ENCODE results near the gene RAD9A.
A peak's percentile ranks its signal among the peaks of the same experiment; 100 is the strongest.

RAD9A gene

DNA sequence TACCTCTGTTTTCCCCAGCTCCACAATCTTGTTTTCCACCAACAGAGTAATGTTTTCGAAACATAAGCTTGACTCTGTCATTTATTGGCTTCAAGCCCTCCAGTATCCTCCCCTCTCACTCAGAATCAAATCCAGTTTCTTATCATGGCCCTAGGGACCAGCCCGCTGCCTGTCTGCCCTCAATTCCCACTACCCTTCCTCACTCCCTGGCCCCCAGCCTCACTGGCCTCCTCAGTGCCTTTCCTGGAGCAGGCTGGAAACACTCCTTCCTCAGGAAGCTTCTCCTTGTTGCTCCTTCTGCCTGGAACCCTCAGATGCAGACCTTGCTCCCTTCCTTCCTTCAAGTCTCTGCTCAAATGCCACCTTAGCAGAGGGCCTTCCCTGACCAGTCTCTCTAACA is 42.3 kb upstream of the RAD9A start:
- TF ChIP-seq, protein P1, sequence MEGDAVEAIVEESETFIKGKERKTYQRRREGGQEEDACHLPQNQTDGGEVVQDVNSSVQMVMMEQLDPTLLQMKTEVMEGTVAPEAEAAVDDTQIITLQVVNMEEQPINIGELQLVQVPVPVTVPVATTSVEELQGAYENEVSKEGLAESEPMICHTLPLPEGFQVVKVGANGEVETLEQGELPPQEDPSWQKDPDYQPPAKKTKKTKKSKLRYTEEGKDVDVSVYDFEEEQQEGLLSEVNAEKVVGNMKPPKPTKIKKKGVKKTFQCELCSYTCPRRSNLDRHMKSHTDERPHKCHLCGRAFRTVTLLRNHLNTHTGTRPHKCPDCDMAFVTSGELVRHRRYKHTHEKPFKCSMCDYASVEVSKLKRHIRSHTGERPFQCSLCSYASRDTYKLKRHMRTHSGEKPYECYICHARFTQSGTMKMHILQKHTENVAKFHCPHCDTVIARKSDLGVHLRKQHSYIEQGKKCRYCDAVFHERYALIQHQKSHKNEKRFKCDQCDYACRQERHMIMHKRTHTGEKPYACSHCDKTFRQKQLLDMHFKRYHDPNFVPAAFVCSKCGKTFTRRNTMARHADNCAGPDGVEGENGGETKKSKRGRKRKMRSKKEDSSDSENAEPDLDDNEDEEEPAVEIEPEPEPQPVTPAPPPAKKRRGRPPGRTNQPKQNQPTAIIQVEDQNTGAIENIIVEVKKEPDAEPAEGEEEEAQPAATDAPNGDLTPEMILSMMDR (IDR thresholded peaks at IDR 0.05; ENCODE audit: low read length, missing control alignments), result no peak
- H3K4me3 ChIP-seq (replicated peaks; ENCODE audit: low read depth, low read length), result no peak overlapping the region
- no peak for DNase-seq (ENCODE audit: low read depth)

DNA sequence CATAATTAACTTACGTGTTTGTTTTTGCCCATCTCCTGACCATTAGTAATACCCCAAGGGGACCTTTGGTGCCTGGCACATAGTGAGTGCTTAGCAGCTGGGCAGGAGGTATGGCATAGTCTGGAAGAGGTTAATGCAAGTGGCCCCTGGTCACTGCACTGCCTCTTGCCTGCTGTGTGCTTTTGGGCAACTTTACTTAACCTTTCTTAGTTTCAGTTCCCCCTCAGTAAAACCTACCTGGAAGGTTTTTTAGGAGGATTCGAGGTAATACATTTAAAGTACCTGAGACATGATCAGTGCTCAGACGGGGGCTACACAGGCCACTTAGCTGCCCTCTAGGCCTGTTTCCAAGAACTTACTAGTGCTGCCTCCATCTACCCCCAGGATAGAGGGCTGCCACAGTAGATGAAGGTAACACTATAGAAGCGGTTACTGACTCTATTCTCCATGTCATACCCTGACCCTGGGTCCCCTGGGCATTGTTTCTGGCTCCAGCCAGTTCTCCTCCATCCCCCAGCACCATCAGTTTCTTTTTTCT is 41.8 kb upstream of the RAD9A start:
- TF ChIP-seq, protein P1 (IDR thresholded peaks at IDR 0.05; ENCODE audit: low read length, missing control alignments), result no peak
- no peak overlapping the region for H3K4me3 ChIP-seq (replicated peaks; ENCODE audit: low read depth, low read length)
- DNase-seq (ENCODE audit: low read depth), result no peak

- TF ChIP-seq, protein P1 (IDR thresholded peaks at IDR 0.05; ENCODE audit: low read length, missing control alignments), result peak; percentile 90
- peak; percentile 88 for DNase-seq (ENCODE audit: low read depth)
- peak overlapping the region; percentile 19 for H3K4me3 ChIP-seq (replicated peaks; ENCODE audit: low read depth, low read length)
Observed at GRCh38 chr11:67351275-67352005, 40.3 kb upstream of the RAD9A start.

- peak overlapping the region; percentile 82 for H3K4me3 ChIP-seq (replicated peaks; ENCODE audit: low read depth, low read length)
- TF ChIP-seq, protein P1 (IDR thresholded peaks at IDR 0.05; ENCODE audit: low read length, missing control alignments), result no peak
- DNase-seq (ENCODE audit: low read depth), result no peak
Observed at GRCh38 chr11:67352546-67353316, 39.1 kb upstream of the RAD9A start.

DNA sequence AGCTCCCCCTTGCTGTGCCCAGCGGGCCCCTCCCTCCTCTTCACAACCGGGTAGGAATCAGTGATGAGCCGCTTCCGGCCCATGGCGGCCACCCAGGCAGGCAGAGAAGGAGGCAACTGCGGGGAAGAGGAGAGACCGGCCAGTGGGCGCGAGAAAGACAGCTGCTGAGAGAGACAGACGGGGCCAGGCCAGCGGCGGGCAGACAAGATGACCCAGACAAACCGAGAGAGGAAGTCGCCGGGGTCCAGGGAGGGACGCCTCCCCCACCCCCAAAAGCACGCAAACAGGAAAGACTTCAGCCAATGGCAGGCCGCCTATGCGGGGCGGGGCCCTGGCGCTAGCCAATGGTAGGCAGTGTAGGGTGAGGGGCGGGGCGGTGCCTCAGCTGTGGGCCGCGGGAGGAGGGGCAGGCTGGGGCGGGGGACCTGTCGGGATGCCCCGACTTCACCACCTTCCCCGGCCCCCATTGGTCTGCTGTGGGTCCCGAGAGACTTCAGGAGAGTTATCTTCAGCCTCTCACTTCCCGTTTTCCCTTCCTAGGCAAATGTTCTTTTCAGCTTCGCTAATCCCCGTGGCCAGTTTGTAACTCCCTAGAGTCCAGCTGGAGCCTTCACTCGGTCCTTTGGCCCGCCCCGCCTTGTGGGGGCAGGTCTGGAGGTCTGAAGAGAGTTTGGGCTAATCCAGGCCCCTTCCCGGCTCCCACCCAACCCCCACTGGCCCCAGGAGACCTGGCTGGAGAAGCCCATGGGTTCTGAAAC is 38.3 kb upstream of the RAD9A start, which contains the start of gene POLD4:
POLD4 (minus strand) TSS at position 230 of the 758 bp plus-strand sequence; CDS start at position 83, 147 bp downstream.
- TF ChIP-seq, protein P1 (IDR thresholded peaks at IDR 0.05; ENCODE audit: low read length, missing control alignments), result no peak
- H3K4me3 ChIP-seq (replicated peaks; ENCODE audit: low read depth, low read length), result peak within 1 kb of the TSS; percentile 82
- DNase-seq (ENCODE audit: low read depth), result peak; percentile 97

Data from fibroblast of pulmonary artery (primary cell).